GM23338 (cell line): Measurements from ENCODE around the gene EIF3K. TPM values are rescaled to one million over a fixed set of nuclear protein-coding genes. Genes with fewer than 3 reads are reported as not detected.

ENCODE experiments used
- ATAC-seq: fragments of 200-7000 bp; cut with Tn5 transposase; 3 replicates; pipeline ENCODE4 v1.9.1; 2020
- DNase-seq: peaks from one replicate; pipeline ENCODE4 v3.0.0-alpha.2; 2015; ENCODE audit warnings: low spot score
- H2AFZ ChIP-seq: fragments of 200-600 bp; sonication (generic); 2 replicates; pipeline ENCODE4 v1.8.0; 2016; ENCODE audit warnings: antibody characterized with exemption, mild to moderate bottlenecking, moderate library complexity
- H3F3A ChIP-seq: fragments of 200-600 bp; sonication (generic); replicated peaks from 2 replicates; pipeline ENCODE4 v1.8.0; 2017; ENCODE audit warnings: antibody characterized with exemption, mixed run types, low read depth
- H3K27ac ChIP-seq: fragments of 200-600 bp; sonication (generic); 2 replicates; pipeline ENCODE4 v1.6.1; 2016; ENCODE audit warnings: low read depth
- H3K27me3 ChIP-seq: fragments of 200-600 bp; sonication (generic); 2 replicates; pipeline ENCODE4 v1.8.0; 2016; ENCODE audit warnings: mild to moderate bottlenecking, mixed run types, moderate library complexity; ENCODE audit not compliant: insufficient read depth
- H3K36me3 ChIP-seq: fragments of 200-600 bp; sonication (generic); 2 replicates; pipeline ENCODE4 v1.8.0; 2016; ENCODE audit warnings: mild to moderate bottlenecking; ENCODE audit not compliant: insufficient read depth
- H3K4me1 ChIP-seq: fragments of 200-600 bp; sonication (generic); 2 replicates; pipeline ENCODE4 v1.8.0; 2016; ENCODE audit warnings: mild to moderate bottlenecking, moderate library complexity; ENCODE audit not compliant: insufficient read depth
- H3K4me2 ChIP-seq: fragments of 200-600 bp; sonication (generic); 2 replicates; pipeline ENCODE4 v1.7.1; 2017; ENCODE audit warnings: mixed run types
- H3K4me3 ChIP-seq: fragments of 200-600 bp; sonication (generic); 2 replicates; pipeline ENCODE4 v1.6.1; 2016; ENCODE audit warnings: mixed run types
- H3K79me2 ChIP-seq: fragments of 200-600 bp; sonication (generic); replicated peaks from 2 replicates; pipeline ENCODE4 v1.8.0; 2017; ENCODE audit warnings: mild to moderate bottlenecking; ENCODE audit not compliant: insufficient read depth
- H3K9me2 ChIP-seq: fragments of 200-600 bp; sonication (generic); 2 replicates; pipeline ENCODE4 v1.8.0; 2017; ENCODE audit not compliant: insufficient read depth
- H4K20me1 ChIP-seq: fragments of 200-600 bp; sonication (generic); replicated peaks from 2 replicates; pipeline ENCODE4 v1.8.0; 2017; ENCODE audit warnings: mild to moderate bottlenecking; ENCODE audit not compliant: insufficient read depth
- H3K27ac Mint-ChIP-seq: 2 replicates; pipeline ENCODE4 v1.8.0; 2020; ENCODE audit warnings: inconsistent platforms, mild to moderate bottlenecking, moderate library complexity, mixed read lengths
- H3K27me3 Mint-ChIP-seq: 3 replicates; pipeline ENCODE4 v1.8.0; 2022; ENCODE audit warnings: low read depth, mild to moderate bottlenecking, moderate library complexity, mixed read lengths, inconsistent platforms; ENCODE audit not compliant: insufficient read depth, poor library complexity
- H3K36me3 Mint-ChIP-seq: 3 replicates; pipeline ENCODE4 v1.8.0; 2021; ENCODE audit warnings: low read depth, mild to moderate bottlenecking, inconsistent platforms, moderate library complexity, mixed read lengths
- H3K4me1 Mint-ChIP-seq: 3 replicates; pipeline ENCODE4 v1.8.0; 2020; ENCODE audit warnings: mild to moderate bottlenecking, inconsistent platforms, mixed read lengths
- H3K4me3 Mint-ChIP-seq: 3 replicates; pipeline ENCODE4 v1.8.0; 2021; ENCODE audit warnings: moderate library complexity, mild to moderate bottlenecking, inconsistent platforms, mixed read lengths
- H3K9me3 Mint-ChIP-seq: 3 replicates; pipeline ENCODE4 v1.8.0; 2020; ENCODE audit warnings: moderate library complexity, mild to moderate bottlenecking, inconsistent platforms, mixed read lengths
- CREB1 ChIP-seq: fragments of 250-450 bp; sonication (Bioruptor Pico); IDR thresholded peaks from 2 replicates; pipeline ENCODE4 v1.5.0; 2020; ENCODE audit warnings: low read depth, mild to moderate bottlenecking, moderate library complexity
- CTCF ChIP-seq, 2 experiments: fragments of 200-600 bp in 1 of 2; sonication (generic) in 1 of 2; conservative IDR thresholded peaks; 2 replicates each; pipeline versions ENCODE4 v1.5.1 to v1.6.1; 2016 to 2017; ENCODE audit warnings: antibody characterized with exemption in 2 of 2, low read depth in 2 of 2, mild to moderate bottlenecking in 2 of 2, moderate library complexity in 1 of 2
- ETS1 ChIP-seq: IDR thresholded peaks from 2 replicates; pipeline ENCODE4 v1.6.1; 2016; ENCODE audit warnings: antibody characterized with exemption
- EZH2 ChIP-seq: fragments of 200-600 bp; sonication (generic); IDR thresholded peaks from one replicate; pipeline ENCODE4 v1.8.0; 2017; ENCODE audit warnings: antibody characterized with exemption, mild to moderate bottlenecking, low read depth; ENCODE audit not compliant: unreplicated experiment
- EZH2phosphoT487 ChIP-seq: fragments of 200-600 bp; sonication (generic); IDR thresholded peaks from one replicate; pipeline ENCODE4 v1.8.1; 2018; ENCODE audit warnings: antibody characterized with exemption; ENCODE audit not compliant: unreplicated experiment
- JUNB ChIP-seq: IDR thresholded peaks from one replicate; pipeline ENCODE4 v1.6.1; 2016; ENCODE audit warnings: antibody characterized with exemption; ENCODE audit not compliant: unreplicated experiment
- NANOG ChIP-seq: IDR thresholded peaks from 2 replicates; pipeline ENCODE4 v1.6.1; 2016; ENCODE audit warnings: antibody characterized with exemption, borderline replicate concordance
- POLR2AphosphoS5 ChIP-seq: IDR thresholded peaks from 2 replicates; pipeline ENCODE4 v1.6.1; 2016; ENCODE audit warnings: antibody characterized with exemption, low read depth
- REST ChIP-seq: IDR thresholded peaks from one replicate; pipeline ENCODE4 v1.6.1; 2018; ENCODE audit warnings: antibody characterized with exemption; ENCODE audit not compliant: unreplicated experiment
- STAT1 ChIP-seq: IDR thresholded peaks from one replicate; pipeline ENCODE4 v1.6.1; 2016; ENCODE audit warnings: antibody characterized with exemption; ENCODE audit not compliant: unreplicated experiment
- ZNF114 ChIP-seq: fragments of 250-450 bp; sonication (Bioruptor Pico); IDR thresholded peaks from 2 replicates; pipeline ENCODE4 v1.5.0; 2020; ENCODE audit warnings: mild to moderate bottlenecking, moderate library complexity
- ZNF331 ChIP-seq: fragments of 250-450 bp; sonication (Bioruptor Pico); IDR thresholded peaks from 2 replicates; pipeline ENCODE4 v1.5.0; 2020; ENCODE audit warnings: low read depth, mild to moderate bottlenecking, moderate library complexity
- ZNF462 ChIP-seq: fragments of 250-450 bp; sonication (Bioruptor Pico); IDR thresholded peaks from 2 replicates; pipeline ENCODE4 v1.5.0; 2020; ENCODE audit warnings: mild to moderate bottlenecking, moderate library complexity
- polyA plus RNA-seq: library from polyadenylated mRNA; unstranded; fragments of >200 nt; fragmentation: Nextera tagmentation; extraction: Ambion mirVana; gene quantifications from 2 replicates; pipeline ENCODE4 v1.2.1, GENCODE V29; 2016
- total RNA-seq: library from RNA; depleted of rRNA; stranded (reverse); fragments of >200 nt; shearing (Covaris generic); gene quantifications from 2 replicates; pipeline ENCODE4 v1.2.3, GENCODE V29; 2014

Gene EIF3K
- total and polyA plus RNA-seq, 2 experiments from 2014 or later, result 226 to 509 TPM

- peaks cover 5% of the 10 kb centered on the region; the same call in 1 of the 2 replicates for H3K36me3 ChIP-seq
- Mint-ChIP-seq H3K4me3 (no peak overlapping the region), H3K9me3 (no peaks in the 10 kb centered on the region), H3K27me3 (peaks cover 14% of the 10 kb centered on the region), H3K4me1 (no peaks in the 10 kb centered on the region), H3K27ac (no peak overlapping the region), H3K36me3 (peaks cover 32% of the 10 kb centered on the region)
- no peaks in the 10 kb centered on the region for H4K20me1 ChIP-seq
- no peaks in the 10 kb centered on the region for H3K79me2 ChIP-seq
- no peak overlapping the region for H3K4me3 ChIP-seq
- DNase-seq (no peak), ATAC-seq (no peak)
- H3K9me2 ChIP-seq, result no peaks in the 10 kb centered on the region
- TF ChIP-seq ZNF114 (CRISPR knock-in tag) (no peak), CREB1 (CRISPR knock-in tag) (no peak), POLR2AphosphoS5 (no peak), CTCF (conservative IDR thresholded peaks at IDR 0.05; ENCODE audit: low read depth in 2 of 2) (no peak), REST (no peak), STAT1 (no peak), ETS1 (no peak), NANOG (no peak), EZH2 (no peak), EZH2phosphoT487 (no peak), ZNF331 (CRISPR knock-in tag) (no peak), JUNB (no peak), ZNF462 (CRISPR knock-in tag) (no peak)
- H3K27ac ChIP-seq, result no peak overlapping the region
- no peak overlapping the region for H3K4me2 ChIP-seq
- H3K27me3 ChIP-seq, result no peaks in the 10 kb centered on the region
- no peak overlapping the region for H2AFZ ChIP-seq
- no peaks in the 10 kb centered on the region for H3F3A ChIP-seq
- H3K4me1 ChIP-seq, result no peaks in the 10 kb centered on the region
Measured at GRCh38 chr19:38583219-38583984, 35.6 kb upstream of the EIF3K start.
